Measurements from ENCODE around the gene ADIG.

DNA sequence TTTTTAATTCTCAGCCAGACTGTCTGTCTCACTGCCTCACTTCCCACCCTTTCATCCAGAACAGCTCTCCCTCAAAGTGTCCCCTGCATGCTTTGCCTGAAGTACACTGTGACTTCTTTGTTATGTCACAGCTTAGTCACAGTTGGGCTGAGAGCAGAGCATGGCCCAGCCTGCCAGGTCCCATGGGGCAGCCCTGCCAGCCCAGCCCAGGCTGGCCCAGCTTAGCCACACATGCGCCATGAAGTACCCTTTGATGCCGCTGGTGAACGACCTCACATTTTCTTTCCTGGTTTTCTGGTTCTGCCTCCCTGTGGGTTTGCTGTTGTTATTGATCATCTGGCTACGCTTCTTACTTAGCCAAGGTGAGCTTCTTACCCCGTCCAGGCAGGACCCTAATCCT lies at the start of gene ADIG:
- TF ChIP-seq ZNF274 (IDR thresholded peaks at IDR 0.05; ENCODE audit: low read depth, low read length) (no peak), YY1 (IDR thresholded peaks at IDR 0.05; ENCODE audit: insufficient read depth, insufficient read length) (no peak), SUZ12 (IDR thresholded peaks at IDR 0.05; ENCODE audit: extremely low read depth, insufficient read depth, insufficient read length) (no peak)

Data from NT2/D1 (cell line).